Jurkat, Clone E6-1 (cell line): ENCODE results near the gene HTRA2.
A peak's percentile ranks its signal among the peaks of the same experiment; 100 is the strongest.

Source experiments
- DNase-seq: peaks from one replicate; pipeline ENCODE4 v3.0.0-alpha.2; 2011; ENCODE audit warnings: low read depth, low spot score
- H3K4me3 ChIP-seq: 2 replicates; pipeline ENCODE4 v1.5.1; 2011; ENCODE audit warnings: mild to moderate bottlenecking, low read length, control low read depth, moderate library complexity

The HTRA2 gene

GRCh38 chr2:74573747-74574562 lies 44.2 kb downstream of the HTRA2 start:
- peak overlapping the region; percentile 3; the same call in 1 of the 2 replicates for H3K4me3 ChIP-seq
- peak; percentile 73 for DNase-seq

- H3K4me3 ChIP-seq: no peak overlapping the region
- DNase-seq: no peak
These were observed 45.6 kb downstream of the HTRA2 start for GRCh38 chr2:74575320-74575719.

- no peak for DNase-seq
- H3K4me3 ChIP-seq: no peak overlapping the region
These were observed 46.6 kb downstream of the HTRA2 start for GRCh38 chr2:74576211-74576862.

DNA sequence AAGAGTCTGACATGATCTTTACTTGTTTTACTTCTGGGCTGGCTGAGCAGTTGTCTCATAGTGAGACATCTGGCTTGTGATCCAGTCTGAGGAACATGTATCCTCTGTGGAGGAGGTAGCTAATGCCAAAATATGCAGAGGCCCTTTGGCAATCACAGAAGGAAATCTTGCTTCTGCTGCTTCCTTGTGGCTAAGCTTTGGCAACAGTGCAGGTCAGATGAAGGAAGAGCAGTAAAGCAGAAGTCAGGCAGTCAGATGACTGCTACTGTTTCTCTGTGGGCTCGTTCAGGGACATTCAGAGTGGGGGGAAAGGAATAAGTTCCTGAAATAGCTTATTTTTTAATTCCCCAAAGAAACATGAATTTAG lies 47.1 kb downstream of the HTRA2 start:
- no peak for DNase-seq
- H3K4me3 ChIP-seq: no peak overlapping the region

DNA sequence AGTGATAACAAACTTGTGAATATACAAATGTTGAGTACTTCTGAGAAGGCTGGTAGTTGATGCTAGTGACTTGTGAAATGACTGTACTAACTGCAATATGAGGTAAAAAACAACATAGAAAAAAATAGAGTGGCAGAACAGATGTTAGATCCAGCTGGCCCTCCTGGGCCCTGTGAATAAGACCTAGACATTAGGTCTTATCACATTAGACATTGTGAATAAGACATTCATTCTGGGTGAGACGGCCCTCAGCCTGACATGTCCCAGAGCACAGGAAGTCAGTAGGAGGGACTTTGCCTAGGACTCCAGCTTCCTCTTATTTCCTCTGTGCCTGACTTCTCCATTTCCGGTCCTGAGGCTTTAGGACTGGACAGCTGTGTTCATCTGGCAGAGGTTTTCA lies 47.7 kb downstream of the HTRA2 start:
- no peak for DNase-seq
- no peak overlapping the region for H3K4me3 ChIP-seq

DNA sequence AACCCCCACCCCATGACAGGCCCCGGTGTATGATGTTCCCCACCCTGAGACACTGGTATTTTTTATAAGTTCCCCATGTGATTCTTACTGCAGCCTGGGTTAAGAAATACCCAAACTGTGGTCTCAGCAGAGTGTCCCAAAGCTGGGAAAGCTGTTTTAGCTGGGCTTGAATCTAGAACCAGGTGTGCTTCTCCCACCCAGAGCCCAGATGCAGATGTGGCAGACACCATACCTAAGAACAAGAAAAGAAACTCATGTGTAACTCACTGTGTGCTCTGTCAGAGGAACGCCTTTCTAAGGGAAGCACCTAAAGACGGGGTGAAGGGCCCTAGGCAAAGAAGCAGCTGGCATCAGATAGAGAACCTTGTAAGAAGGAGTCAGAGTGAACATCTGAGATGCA lies 48.7 kb downstream of the HTRA2 start:
- no peak overlapping the region for H3K4me3 ChIP-seq
- DNase-seq: no peak

DNA sequence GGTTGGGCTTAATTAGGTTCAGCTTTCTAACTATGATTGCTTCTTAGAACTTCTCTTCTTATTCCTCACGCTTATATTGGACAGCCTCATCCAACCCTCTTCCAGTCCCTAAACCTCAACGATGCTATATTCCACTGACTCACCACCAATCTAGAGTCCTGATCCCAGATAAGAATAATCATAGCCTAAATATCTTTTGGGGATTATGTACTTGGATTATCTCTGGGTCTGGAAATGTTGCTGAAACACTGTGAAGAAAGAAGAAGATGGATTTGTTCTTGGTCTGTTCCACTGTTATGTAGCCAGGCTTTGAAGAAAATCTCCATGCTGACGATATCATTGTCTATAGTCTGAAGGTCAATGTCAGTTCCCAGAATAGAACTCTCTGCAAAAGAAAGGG lies 51.7 kb downstream of the HTRA2 start:
- no peak overlapping the region for H3K4me3 ChIP-seq
- DNase-seq: no peak

GRCh38 chr2:74582184-74582583 lies 52.5 kb downstream of the HTRA2 start:
- no peak for DNase-seq
- no peak overlapping the region for H3K4me3 ChIP-seq
